Esophagus squamous epithelium (tissue), 5 donors: ENCODE measurements around the gene FADS3. TPM values are rescaled to one million over a fixed set of nuclear protein-coding genes. Genes with fewer than 3 reads are reported as not detected.

ENCODE experiments used
- DNase-seq: peaks from one replicate; lab custom pipeline; 2025; lab: John Stamatoyannopoulos, UW
- H3K27ac ChIP-seq, 4 donors: fragments of 200-600 bp; sonication (generic); one replicate each; pipeline ENCODE4 v1.5.1; 2016 to 2019; ENCODE audit warnings: mild to moderate bottlenecking in 1 of 4
- H3K27me3 ChIP-seq, 4 donors: fragments of 200-600 bp; sonication (generic); 1 replicate in 3 of 4; 2 replicates in 1 of 4; pipeline versions ENCODE4 v1.5.1 to v1.6.0; 2017 to 2021; ENCODE audit warnings: antibody characterized with exemption in 1 of 4
- H3K36me3 ChIP-seq, 3 donors: fragments of 200-600 bp; sonication (generic); one replicate each; pipeline ENCODE4 v1.5.1; 2016 to 2019
- H3K4me1 ChIP-seq, 3 donors: fragments of 200-600 bp; sonication (generic); one replicate each; pipeline ENCODE4 v1.5.1; 2017 to 2019
- H3K4me3 ChIP-seq, 4 donors: fragments of 200-600 bp; sonication (generic); 1 replicate in 3 of 4; 2 replicates in 1 of 4; pipeline ENCODE4 v1.5.1; 2016 to 2019; ENCODE audit warnings: mild to moderate bottlenecking in 2 of 4, moderate library complexity in 1 of 4
- H3K9me3 ChIP-seq, 3 donors: fragments of 200-600 bp; sonication (generic); one replicate each; pipeline ENCODE4 v1.5.1; 2016 to 2019
- POLR2A ChIP-seq, 4 donors: fragments of 450-650 bp; IDR thresholded peaks; one replicate each; pipeline ENCODE4 v1.6.1; 2017; ENCODE audit warnings: antibody characterized with exemption in 4 of 4, mild to moderate bottlenecking in 4 of 4, moderate library complexity in 3 of 4
- WGBS, 2 donors: methylation state at CpG; one replicate each; pipeline ENCODE4 v1.1.5; 2018; 5-methylcytosine and 5-hydroxymethylcytosine counted together
- intact Hi-C: fragments of 100-400 bp; cut with DNase I; formaldehyde crosslinking; loops from one replicate; pipeline ENCODE4 v1.15.0; 2022
- total RNA-seq, 4 donors: library from RNA; depleted of rRNA; stranded (reverse); fragments of >200 nt; gene quantifications; one replicate each; pipeline ENCODE4 v1.1.0, GENCODE V29; 2016
- TF ChIP-seq, protein P1 (sequence below), 6 experiments: fragments of 450-650 bp in 4 of 6; fragments of 200-600 bp in 2 of 6; sonication (generic) in 2 of 6; IDR thresholded peaks; one replicate each; pipeline ENCODE4 v1.5.1; 2016 to 2019; ENCODE audit warnings: antibody characterized with exemption in 6 of 6, mild to moderate bottlenecking in 4 of 6, moderate library complexity in 4 of 6
- donor health status: DM: yes; HTN: yes; CAD: no.

The FADS3 gene
- total RNA-seq, 4 donors from 2014 or later: 6.1 to 16.0 (median 7.1) TPM

DNA sequence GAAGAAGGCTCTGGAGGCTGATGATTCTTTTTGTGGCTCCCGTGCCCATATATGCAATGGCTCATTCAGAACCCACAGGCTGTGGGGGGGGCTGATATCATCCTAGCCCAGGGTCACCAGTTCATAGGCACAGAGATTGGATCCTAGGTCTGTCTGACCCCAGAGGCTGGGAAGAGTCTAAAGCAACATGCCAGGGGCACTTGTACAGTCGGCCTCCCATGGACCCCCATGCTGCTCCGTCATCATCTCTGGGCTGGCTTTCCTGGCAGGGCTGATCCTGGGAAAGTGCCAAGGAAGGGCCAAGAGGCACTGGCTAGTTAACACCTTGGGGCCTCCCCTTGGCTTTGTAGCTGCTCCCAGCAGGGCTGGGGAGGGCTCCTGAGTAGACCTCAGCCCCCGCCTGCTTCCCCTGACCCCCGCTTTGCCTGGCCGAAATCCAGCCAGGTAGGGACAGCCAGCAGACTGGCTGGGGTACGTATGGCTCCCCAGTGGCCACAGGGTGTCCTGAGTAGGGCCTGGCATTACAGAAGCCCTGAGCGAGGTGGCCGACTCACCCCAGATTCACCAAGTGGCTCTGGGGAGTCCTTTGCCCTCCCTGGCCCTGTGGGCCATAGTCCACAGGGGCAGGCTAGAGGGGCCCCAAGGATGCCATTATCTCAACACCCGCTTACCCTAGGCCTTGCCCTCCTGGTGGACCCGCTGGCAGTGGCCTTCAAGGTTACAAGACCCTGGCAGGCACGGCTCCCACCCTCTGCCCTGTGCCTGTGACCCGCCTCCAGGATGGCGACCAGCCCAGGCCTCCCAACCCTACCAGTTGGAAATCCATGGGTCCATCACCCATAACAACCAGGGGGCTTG, 22.5 kb downstream of the FADS3 start:
- Histone ChIP-seq H3K9me3 (no peaks in the 10 kb centered on the region), H3K4me1 (peaks cover 0 to 21% (median 8%) of the 10 kb centered on the region in 3 donors), H3K4me3 (no peak overlapping the region), H3K27me3 (peaks cover 0 to 37% (median 0%) of the 10 kb centered on the region in 4 donors), H3K27ac (peak overlapping the region in 1 of 4 donors; percentile 33), H3K36me3 (peaks cover 0 to 18% (median 0%) of the 10 kb centered on the region in 3 donors)
- WGBS, 2 donors: 74 to 78% methylated on average over 3 of the region's 14 CpGs
- TF ChIP-seq, protein P1, sequence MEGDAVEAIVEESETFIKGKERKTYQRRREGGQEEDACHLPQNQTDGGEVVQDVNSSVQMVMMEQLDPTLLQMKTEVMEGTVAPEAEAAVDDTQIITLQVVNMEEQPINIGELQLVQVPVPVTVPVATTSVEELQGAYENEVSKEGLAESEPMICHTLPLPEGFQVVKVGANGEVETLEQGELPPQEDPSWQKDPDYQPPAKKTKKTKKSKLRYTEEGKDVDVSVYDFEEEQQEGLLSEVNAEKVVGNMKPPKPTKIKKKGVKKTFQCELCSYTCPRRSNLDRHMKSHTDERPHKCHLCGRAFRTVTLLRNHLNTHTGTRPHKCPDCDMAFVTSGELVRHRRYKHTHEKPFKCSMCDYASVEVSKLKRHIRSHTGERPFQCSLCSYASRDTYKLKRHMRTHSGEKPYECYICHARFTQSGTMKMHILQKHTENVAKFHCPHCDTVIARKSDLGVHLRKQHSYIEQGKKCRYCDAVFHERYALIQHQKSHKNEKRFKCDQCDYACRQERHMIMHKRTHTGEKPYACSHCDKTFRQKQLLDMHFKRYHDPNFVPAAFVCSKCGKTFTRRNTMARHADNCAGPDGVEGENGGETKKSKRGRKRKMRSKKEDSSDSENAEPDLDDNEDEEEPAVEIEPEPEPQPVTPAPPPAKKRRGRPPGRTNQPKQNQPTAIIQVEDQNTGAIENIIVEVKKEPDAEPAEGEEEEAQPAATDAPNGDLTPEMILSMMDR (IDR thresholded peaks at IDR 0.05): no peak
- TF ChIP-seq POLR2A (IDR thresholded peaks at IDR 0.05): no peak
- DNase-seq: no peak
- intact Hi-C loops: no loop called here

DNA sequence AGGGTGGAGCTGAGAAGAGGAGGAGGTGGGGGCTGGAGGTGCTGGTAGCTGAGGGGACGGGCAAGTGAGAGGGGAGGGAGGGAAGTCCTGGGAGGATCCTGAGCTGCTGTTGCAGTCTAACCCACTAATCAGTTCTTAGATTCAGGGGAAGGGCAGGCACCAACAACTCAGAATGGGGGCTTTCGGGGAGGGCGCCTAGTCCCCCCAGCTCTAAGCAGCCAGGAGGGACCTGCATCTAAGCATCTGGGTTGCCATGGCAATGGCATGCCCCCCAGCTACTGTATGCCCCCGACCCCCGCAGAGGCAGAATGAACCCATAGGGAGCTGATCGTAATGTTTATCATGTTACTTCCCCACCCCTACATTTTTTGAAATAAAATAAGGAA, 24.4 kb downstream of the FADS3 start:
- Histone ChIP-seq H3K4me1 (peaks cover 0 to 19% (median 8%) of the 10 kb centered on the region in 3 donors), H3K27ac (no peak overlapping the region), H3K4me3 (no peak overlapping the region), H3K27me3 (peaks cover 0 to 25% (median 0%) of the 10 kb centered on the region in 4 donors), H3K36me3 (peaks cover 0 to 29% (median 0%) of the 10 kb centered on the region in 3 donors), H3K9me3 (no peaks in the 10 kb centered on the region)
- 75 to 84% methylated on average over 5 to 6 of the region's 6 CpGs for WGBS, 2 donors
- no peak for TF ChIP-seq POLR2A (IDR thresholded peaks at IDR 0.05)
- TF ChIP-seq, protein P1 (IDR thresholded peaks at IDR 0.05): no peak
- DNase-seq: no peak
- intact Hi-C loops: no loop called here

DNA sequence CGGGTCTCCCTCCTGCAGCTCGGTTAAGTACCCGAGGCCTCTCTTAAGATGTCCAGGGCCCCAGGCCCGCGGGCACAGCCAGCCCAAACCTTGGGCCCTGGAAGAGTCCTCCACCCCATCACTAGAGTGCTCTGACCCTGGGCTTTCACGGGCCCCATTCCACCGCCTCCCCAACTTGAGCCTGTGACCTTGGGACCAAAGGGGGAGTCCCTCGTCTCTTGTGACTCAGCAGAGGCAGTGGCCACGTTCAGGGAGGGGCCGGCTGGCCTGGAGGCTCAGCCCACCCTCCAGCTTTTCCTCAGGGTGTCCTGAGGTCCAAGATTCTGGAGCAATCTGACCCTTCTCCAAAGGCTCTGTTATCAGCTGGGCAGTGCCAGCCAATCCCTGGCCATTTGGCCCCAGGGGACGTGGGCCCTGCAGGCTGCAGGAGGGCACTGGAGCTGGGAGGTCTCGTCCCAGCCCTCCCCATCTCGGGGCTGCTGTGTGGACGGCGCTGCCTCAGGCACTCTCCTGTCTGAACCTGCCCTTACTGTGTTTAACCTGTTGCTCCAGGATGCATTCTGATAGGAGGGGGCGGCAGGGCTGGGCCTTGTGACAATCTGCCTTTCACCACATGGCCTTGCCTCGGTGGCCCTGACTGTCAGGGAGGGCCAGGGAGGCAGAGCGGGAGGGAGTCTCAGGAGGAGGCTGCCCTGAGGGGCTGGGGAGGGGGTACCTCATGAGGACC, 25.0 kb downstream of the FADS3 start:
- no peak overlapping the region for H3K27ac ChIP-seq
- 78% methylated on average over 5 of the region's 18 CpGs; no CpG with 5 or more reads in 1 of the 2 donors for WGBS, 2 donors
- TF ChIP-seq POLR2A (IDR thresholded peaks at IDR 0.05): no peak
- TF ChIP-seq, protein P1 (IDR thresholded peaks at IDR 0.05): no peak
- peaks cover 0 to 29% (median 0%) of the 10 kb centered on the region in 3 donors for H3K36me3 ChIP-seq
- no peak for DNase-seq
- H3K27me3 ChIP-seq: peaks cover 0 to 19% (median 0%) of the 10 kb centered on the region in 4 donors
- H3K9me3 ChIP-seq: no peaks in the 10 kb centered on the region
- intact Hi-C loops: no loop called here
- no peak overlapping the region for H3K4me3 ChIP-seq
- peaks cover 0 to 15% (median 5%) of the 10 kb centered on the region in 3 donors for H3K4me1 ChIP-seq

DNA sequence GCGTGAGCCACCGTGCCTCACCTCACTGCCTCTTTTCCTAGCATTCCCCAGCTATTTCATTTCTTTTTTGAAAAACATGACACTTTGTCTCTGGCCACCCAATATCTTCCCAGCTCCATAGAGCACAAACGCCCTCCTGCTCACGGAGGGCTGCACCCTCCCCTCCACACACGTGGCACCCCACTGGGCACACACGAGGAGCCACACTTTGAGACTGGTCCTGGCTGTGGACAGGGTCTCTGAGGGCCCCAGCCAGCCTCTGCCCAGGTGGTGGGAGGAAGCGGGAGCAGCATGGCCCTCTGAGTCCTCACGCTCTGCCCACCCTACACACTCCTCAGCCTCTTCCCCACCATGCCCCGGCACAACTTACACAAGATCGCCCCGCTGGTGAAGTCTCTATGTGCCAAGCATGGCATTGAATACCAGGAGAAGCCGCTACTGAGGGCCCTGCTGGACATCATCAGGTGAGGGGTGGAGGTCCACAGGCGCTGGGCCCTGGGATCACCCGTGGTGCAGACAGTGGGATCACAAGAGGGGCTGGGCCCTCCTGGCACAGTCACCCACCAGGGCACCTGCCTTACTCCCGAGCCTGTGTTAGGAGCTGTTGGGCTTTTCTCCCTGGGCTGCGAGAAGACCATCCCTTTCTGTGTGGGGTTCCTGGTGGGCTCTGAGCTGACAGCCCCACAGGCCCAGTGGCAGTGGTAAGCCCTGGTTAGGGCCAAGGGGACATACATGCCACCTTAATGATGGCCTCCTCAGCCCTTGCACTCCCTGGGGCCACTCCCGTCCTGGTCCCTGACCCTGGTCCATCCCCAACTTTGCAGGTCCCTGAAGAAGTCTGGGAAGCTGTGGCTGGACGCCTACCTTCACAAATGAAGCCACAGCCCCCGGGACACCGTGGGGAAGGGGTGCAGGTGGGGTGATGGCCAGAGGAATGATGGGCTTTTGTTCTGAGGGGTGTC, 26.2 kb downstream of the FADS3 start:
- Histone ChIP-seq H3K9me3 (no peaks in the 10 kb centered on the region), H3K4me3 (no peak overlapping the region), H3K36me3 (peaks cover 0 to 34% (median 0%) of the 10 kb centered on the region in 3 donors), H3K4me1 (peaks cover 0 to 10% (median 0%) of the 10 kb centered on the region in 3 donors), H3K27me3 (peaks cover 0 to 7% (median 0%) of the 10 kb centered on the region in 4 donors), H3K27ac (no peak overlapping the region)
- DNase-seq: no peak
- no peak for TF ChIP-seq POLR2A (IDR thresholded peaks at IDR 0.05)
- TF ChIP-seq, protein P1 (IDR thresholded peaks at IDR 0.05): no peak
- intact Hi-C loops: no loop called here
- WGBS, 2 donors: 92% methylated on average over 8 to 9 of the region's 20 CpGs
